KMS-11 (cell line): ENCODE results near the gene TSPAN33.

Source experiments
- H2AFZ ChIP-seq: fragments of 200-600 bp; sonication (generic); 2 replicates; pipeline ENCODE4 v1.6.1; 2016; ENCODE audit warnings: antibody characterized with exemption, mixed run types, low read depth
- H3K27ac ChIP-seq: fragments of 200-600 bp; sonication (generic); 2 replicates; pipeline ENCODE4 v1.6.1; 2016; ENCODE audit warnings: mild to moderate bottlenecking, mixed run types
- H3K27me3 ChIP-seq: fragments of 200-600 bp; sonication (generic); 2 replicates; pipeline ENCODE4 v1.6.1; 2017; ENCODE audit warnings: mild to moderate bottlenecking, low read depth, mixed run types, moderate library complexity; ENCODE audit not compliant: insufficient read depth
- H3K36me3 ChIP-seq: fragments of 200-600 bp; sonication (generic); 2 replicates; pipeline ENCODE4 v1.6.1; 2017; ENCODE audit warnings: mild to moderate bottlenecking, mixed run types; ENCODE audit not compliant: insufficient read depth
- H3K4me1 ChIP-seq: fragments of 200-600 bp; sonication (generic); 2 replicates; pipeline ENCODE4 v1.6.1; 2016; ENCODE audit warnings: mild to moderate bottlenecking, low read depth, mixed run types; ENCODE audit not compliant: poor library complexity, severe bottlenecking
- H3K4me2 ChIP-seq: fragments of 200-600 bp; sonication (generic); 2 replicates; pipeline ENCODE4 v1.7.0; 2016; ENCODE audit warnings: mild to moderate bottlenecking, mixed run types
- H3K4me3 ChIP-seq: fragments of 200-600 bp; sonication (generic); IDR thresholded peaks from 2 replicates; pipeline ENCODE4 v1.6.1; 2017; ENCODE audit warnings: low read depth, low read length, mixed read lengths; ENCODE audit not compliant: insufficient read depth
- H3K79me2 ChIP-seq: fragments of 200-600 bp; sonication (generic); 2 replicates; pipeline ENCODE4 v1.6.1; 2016; ENCODE audit warnings: low read depth, mixed run types; ENCODE audit not compliant: insufficient read depth
- H3K9ac ChIP-seq: fragments of 200-600 bp; sonication (generic); 2 replicates; pipeline ENCODE4 v1.6.1; 2016; ENCODE audit warnings: mild to moderate bottlenecking, mixed run types
- H4K20me1 ChIP-seq: fragments of 200-600 bp; sonication (generic); 2 replicates; pipeline ENCODE4 v1.6.1; 2016; ENCODE audit warnings: mild to moderate bottlenecking, mixed run types; ENCODE audit not compliant: insufficient read depth
- CTCF ChIP-seq: fragments of 200-600 bp; sonication (generic); conservative IDR thresholded peaks from 2 replicates; pipeline ENCODE4 v1.6.1; 2017; ENCODE audit warnings: low read depth, mild to moderate bottlenecking, antibody characterized with exemption, low read length, moderate library complexity, mixed read lengths

Gene TSPAN33

GRCh38 chr7:129160161-129160905, 15.8 kb downstream of the TSPAN33 start:
- Histone ChIP-seq H3K36me3 (no peaks in the 10 kb centered on the region), H2AFZ (no peak overlapping the region), H3K4me3 (no peak overlapping the region), H3K4me1 (peaks cover 10% of the 10 kb centered on the region), H3K4me2 (no peak overlapping the region), H3K9ac (no peak overlapping the region), H3K27ac (no peak overlapping the region), H4K20me1 (no peaks in the 10 kb centered on the region), H3K27me3 (no peaks in the 10 kb centered on the region), H3K79me2 (no peaks in the 10 kb centered on the region)
- no peak for TF ChIP-seq CTCF

GRCh38 chr7:129161524-129162225, 17.2 kb downstream of the TSPAN33 start:
- Histone ChIP-seq H2AFZ (no peak overlapping the region), H3K27ac (no peak overlapping the region), H3K4me2 (no peak overlapping the region), H3K9ac (no peak overlapping the region), H3K36me3 (no peaks in the 10 kb centered on the region), H4K20me1 (no peaks in the 10 kb centered on the region), H3K27me3 (no peaks in the 10 kb centered on the region), H3K4me1 (peaks cover 10% of the 10 kb centered on the region), H3K4me3 (no peak overlapping the region), H3K79me2 (no peaks in the 10 kb centered on the region)
- no peak for TF ChIP-seq CTCF

GRCh38 chr7:129162732-129163131, 18.2 kb downstream of the TSPAN33 start:
- no peaks in the 10 kb centered on the region for H3K36me3 ChIP-seq

GRCh38 chr7:129163875-129164544, 19.5 kb downstream of the TSPAN33 start:
- Histone ChIP-seq H3K4me1 (peaks cover 10% of the 10 kb centered on the region), H3K79me2 (no peaks in the 10 kb centered on the region), H3K4me2 (no peak overlapping the region), H4K20me1 (no peaks in the 10 kb centered on the region), H3K4me3 (no peak overlapping the region), H3K9ac (no peak overlapping the region), H3K27ac (no peak overlapping the region), H2AFZ (no peak overlapping the region), H3K27me3 (no peaks in the 10 kb centered on the region), H3K36me3 (no peaks in the 10 kb centered on the region)
- peak; percentile 99 for TF ChIP-seq CTCF

More at GRCh38 chr7:129162732-129163131, 18.2 kb downstream of the TSPAN33 start:
- Histone ChIP-seq H3K79me2 (no peaks in the 10 kb centered on the region), H4K20me1 (no peaks in the 10 kb centered on the region), H3K27ac (no peak overlapping the region), H3K27me3 (no peaks in the 10 kb centered on the region), H3K4me2 (no peak overlapping the region), H3K9ac (no peak overlapping the region), H2AFZ (no peak overlapping the region), H3K4me1 (peaks cover 10% of the 10 kb centered on the region), H3K4me3 (no peak overlapping the region)
- no peak for TF ChIP-seq CTCF
